NCI-H2227 treated with DMSO at 0.1 percent for 48 hours (cell line): ENCODE data around the gene EIF2B5.
"Not testable (repeated sequence)": the region's sequence is repeated elsewhere in the genome, so short reads cannot be mapped to it uniquely, and the experiment has no call there.

ENCODE experiments used
- DNase-seq: peaks from one replicate; lab custom pipeline; 2025; lab: John Stamatoyannopoulos, UW

Gene EIF2B5

DNA sequence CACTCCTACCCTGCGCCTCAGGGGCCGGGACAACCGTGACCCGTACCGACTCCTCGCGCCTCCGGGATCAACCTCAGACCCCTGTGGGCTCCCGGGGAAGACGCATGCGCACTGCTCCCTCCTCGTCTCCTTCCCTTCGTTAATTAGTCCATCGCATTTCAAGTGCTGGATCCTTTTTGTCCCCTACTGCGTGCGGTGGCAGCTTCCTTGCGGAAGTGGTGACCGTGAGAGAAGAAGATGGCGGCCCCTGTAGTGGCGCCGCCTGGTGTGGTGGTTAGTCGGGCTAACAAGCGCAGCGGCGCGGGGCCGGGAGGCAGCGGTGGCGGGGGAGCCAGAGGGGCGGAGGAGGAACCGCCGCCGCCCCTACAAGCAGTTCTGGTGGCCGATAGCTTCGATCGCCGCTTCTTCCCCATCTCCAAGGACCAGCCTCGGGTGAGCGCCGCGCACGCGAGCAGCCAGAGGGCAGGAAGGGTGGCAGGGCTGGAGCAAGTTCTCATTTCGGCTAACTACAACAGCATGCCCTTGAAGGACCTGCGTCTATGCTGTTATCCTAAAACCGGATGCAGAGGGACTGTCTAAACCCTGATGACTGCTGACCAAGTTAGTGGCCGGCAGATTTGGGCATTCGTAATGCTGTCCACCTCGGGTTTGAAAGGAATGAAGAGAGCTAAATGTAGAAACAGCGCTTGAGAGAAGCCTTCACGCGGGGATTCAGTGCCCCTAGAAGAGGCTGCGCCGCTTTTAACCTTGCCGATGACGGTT is at the start of gene EIF2B5:
EIF2B5 (plus strand) TSS at position 210 of the 762 bp plus-strand sequence; CDS start at position 238, 28 bp downstream.
- DNase-seq: peak; percentile 89

- DNase-seq: no peak
These were observed 49.7 kb upstream of the EIF2B5 start for GRCh38 chr3:184085389-184085852.

DNA sequence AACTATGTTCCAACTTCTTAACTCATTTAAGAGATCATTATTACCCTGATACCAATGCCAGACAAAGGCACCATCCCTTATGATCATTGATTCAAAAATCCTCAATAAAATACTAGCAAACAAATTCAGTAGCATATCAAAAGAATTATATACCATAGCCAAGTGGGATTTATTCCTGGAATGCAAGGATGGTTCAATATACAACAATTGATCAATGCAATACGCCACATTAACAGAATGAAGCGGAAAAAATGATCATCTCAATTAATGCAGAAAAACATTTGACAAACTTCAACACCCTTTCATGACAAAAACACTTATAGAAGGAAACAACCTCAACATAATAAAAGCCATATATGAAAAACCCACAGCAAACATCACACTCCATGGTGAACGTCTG is 43.0 kb upstream of the EIF2B5 start:
- DNase-seq: no peak

DNA sequence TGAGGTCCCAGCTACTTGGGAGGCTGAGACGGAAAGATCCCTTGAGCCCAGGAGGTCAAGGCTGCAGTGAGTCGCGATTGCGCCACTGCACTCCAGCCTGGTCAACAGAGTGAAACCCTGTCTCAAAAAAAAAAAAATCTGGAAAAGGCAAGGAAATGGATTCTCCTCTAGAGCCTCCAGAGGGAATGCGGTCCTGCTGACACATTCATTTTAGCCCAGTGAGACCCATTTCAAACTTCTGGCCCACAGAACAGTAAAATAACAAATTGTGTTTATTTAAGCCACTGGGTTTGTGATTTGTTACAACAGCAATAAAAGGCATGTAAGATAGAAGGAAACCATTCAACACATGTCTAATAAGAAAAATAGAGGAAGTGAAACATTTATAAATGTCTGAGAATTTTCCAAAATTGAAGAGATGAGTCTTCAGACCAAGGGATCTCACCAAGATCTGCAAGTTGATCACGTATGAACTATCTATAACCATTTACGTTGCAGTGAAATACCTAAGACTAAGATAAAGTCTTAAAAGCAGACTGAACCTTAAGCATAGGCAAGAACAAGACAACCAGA is 38.3 kb upstream of the EIF2B5 start, which contains the start of gene HTR3E:
HTR3E (plus strand) TSS at position 254 of the 573 bp plus-strand sequence. CDS start 466 bp downstream, outside the sequence.
- DNase-seq: no peak

GRCh38 chr3:184097556-184097955 is 37.6 kb upstream of the EIF2B5 start:
- no peak for DNase-seq

GRCh38 chr3:184099806-184100686 is 35.1 kb upstream of the EIF2B5 start:
- DNase-seq: no peak

DNA sequence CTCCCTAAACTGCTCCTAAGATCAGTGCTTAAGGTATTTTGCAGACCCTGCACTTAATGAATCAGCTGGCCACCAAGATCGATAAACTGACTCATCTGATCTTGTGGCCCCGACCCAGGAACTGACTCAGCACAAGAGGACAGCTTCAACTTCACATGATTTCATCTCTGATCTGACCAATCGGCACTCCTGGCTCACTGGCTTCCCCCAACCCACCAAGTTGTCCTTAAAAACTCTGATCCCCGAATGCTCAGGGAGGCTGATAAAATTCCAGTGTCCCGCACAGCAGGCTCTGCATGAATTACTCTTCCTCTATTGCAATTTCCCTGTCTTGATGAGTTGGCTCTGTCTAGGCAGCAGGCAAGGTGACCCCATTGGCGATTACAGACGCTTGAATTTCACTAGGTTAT is 24.8 kb upstream of the EIF2B5 start:
- DNase-seq: peak; percentile 16

DNA sequence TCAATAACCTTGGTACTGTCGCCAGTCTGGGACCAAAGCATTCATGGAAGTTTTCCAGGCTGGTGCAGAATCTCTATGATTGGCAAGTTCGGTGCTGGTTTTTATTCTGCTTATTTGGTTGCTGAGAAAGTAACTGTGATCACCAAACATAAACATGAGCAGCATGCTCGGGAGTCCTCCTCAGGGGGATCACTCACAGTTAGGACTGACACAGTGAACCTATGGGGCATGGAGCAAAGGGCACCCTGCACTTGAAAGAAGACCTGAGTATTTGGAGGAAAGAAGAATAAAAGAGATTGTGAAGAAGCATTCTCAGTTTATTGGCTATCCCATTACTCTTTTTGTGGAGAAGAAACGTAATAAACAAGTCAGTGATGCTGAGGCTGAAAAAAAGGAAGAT is 19.1 kb upstream of the EIF2B5 start:
- no peak for DNase-seq

DNA sequence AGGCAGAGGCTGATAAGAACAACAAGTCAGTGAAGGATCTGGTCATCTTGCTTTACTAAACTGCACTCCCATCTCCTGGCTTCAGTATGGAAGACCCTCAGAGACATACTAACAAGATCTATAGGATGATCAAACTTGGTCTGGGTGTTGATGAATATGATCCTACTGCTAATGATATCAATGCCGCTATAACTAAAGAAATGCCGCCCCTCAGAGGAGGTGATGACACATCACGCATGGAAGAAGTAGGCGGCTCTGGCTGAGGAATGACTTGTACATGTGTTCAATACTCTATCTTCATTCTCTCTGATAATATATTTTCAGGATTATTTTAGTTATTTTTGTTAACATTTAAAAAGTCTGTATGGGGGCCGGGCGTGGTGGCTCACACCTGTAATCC is 17.5 kb upstream of the EIF2B5 start:
- no peak for DNase-seq

DNA sequence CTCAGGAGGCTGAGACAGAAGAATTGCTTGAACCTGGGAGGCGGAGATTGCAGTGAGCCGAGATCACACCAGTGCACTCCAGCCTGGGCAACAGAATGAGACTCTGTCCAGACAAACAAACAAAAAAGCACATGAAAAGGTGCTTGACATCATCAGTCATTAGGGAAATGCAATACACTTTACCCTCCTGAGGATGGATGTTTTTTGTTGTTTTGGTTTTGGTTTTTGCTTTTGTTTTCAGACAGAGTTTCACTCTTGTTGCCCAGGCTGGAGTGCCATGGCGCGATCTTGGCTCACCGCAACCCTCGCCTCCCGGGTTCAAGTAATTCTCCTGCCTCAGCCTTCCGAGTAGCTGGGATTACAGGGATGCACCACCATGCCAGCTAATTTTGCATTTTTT is 14.1 kb upstream of the EIF2B5 start:
- DNase-seq: not testable (repeated sequence)

GRCh38 chr3:184126006-184126405 is 9.2 kb upstream of the EIF2B5 start:
- DNase-seq: no peak

DNA sequence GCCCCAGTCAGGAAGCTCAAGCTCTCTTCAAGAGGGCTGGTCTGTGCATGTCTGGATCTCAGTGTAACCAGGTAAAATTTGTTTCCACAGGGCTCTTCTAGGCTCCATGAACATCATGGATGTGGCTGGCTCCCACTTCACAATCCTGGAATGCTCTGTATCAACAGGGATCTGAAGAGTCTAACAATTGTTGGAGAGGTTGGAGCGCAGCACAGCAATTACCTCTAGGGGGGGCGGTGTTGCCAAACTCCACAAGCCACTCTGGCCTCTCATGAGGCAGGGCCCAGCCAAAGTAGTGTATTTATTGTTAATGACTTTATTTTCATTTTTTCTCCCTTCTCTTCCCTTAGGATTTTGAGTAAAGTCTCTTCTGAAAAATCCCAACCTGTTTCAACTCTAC is 6.1 kb upstream of the EIF2B5 start:
- peak; percentile 15 for DNase-seq

DNA sequence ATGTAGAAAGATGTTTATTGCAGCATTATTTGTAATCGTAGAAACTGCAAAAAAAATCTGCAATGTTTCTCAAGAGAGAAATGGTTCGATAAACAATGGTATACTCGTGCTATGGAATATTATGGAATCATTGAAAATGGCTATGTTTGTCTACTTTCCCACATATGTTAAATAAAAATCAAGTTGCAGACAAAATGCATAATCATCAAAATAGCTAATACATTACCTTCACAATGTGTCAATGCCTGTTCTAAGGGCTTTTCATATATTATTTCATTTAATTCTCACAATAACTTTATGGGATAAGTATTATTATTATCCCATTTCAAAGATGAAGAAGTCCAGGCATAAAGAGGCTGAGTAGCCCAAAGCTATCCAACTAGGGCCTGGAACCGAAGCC is 2.2 kb upstream of the EIF2B5 start:
- no peak for DNase-seq

DNA sequence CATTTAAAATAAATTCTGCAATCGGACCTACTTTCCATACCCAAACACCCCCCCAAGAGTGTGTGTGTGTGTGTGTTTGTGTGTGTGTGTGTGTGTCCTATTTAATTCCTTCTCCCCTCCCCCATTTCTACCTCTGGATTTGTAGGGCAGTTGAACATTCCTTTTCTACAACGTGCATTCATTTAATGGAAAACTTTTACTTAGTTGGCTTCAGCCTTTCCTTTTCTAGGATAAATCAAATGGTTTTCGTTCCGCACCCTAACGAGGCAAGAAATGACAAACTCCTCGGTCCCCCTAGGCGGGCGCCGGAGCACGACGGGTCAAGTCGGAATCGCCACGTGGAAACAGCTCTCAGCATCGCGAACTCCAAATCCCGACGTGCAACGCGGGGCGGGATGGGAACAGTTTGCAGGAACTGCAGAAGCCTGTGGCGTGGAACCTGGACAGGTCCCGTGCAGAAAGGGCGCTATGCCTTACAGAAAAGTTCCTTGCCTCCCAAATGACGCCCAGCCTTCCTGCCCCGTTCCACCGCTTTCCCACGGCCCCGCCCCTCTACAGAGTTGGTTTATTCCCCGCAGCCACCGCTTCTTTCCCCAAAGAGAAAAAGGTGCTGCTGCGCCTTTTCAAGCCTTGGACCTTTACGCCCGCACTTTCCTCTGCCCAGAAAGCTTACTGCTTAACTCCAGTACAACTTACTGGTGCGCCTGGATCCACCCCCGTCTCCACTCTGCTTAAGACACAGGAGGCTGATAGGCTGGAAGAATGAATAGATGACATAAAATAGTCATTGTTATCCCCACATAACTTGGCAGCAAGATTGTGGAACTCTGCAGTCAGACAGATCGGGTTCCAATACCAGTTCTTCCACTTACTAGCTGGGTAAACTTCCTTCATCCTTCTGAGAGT is 1.1 kb upstream of the EIF2B5 start:
- DNase-seq: peak; percentile 71

- DNase-seq: peak; percentile 52
These were observed 411 bp upstream of the EIF2B5 start for GRCh38 chr3:184134746-184135148.

DNA sequence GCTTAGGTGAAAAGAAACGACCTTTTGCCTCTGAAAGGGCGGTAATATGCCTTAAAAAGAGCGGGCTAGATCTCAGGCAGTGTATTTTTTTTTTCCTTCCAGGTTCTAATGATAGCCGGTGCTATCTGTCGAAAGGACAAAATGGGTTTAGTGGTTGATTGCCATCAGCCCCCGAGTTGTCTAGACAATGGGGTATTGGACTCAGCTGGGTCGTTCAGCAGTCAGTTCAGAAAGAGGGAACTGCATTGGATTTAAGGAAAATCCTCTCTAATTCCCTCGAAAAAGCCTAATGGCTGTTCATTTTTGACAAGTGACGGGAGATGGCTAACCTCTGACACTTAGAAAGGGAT is 728 bp downstream of the EIF2B5 start:
- DNase-seq: no peak

GRCh38 chr3:184140436-184140835 is 5.3 kb downstream of the EIF2B5 start:
- no peak for DNase-seq

DNA sequence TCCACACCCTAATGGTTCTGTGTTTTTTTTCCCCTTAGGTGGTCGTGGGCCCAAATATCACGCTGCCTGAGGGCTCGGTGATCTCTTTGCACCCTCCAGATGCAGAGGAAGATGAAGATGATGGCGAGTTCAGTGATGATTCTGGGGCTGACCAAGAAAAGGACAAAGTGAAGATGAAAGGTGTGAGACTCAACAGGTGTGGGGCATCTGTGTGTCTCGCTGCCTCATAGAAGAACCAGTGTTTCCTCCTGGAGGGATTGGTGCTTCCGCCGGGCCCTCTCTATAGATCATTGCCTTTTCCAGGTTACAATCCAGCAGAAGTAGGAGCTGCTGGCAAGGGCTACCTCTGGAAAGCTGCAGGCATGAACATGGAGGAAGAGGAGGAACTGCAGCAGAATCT is 7.0 kb downstream of the EIF2B5 start:
- DNase-seq: no peak

DNA sequence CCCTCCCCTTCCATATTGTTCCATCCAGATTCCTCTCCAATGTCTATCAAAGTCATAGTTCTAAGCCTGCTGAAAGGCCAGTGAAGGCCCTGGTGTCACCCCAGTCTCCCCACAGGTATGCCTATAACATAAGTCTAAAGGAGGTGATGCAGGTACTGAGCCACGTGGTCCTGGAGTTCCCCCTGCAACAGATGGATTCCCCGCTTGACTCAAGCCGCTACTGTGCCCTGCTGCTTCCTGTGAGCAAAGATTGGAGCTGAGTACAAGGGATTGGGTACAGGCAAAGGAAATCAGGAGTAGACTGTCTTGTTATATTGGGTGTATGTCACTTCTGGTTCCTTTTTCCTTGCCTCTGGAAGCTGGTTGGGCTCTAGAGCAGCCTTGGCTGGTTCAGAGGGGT is 8.2 kb downstream of the EIF2B5 start:
- DNase-seq: no peak

DNA sequence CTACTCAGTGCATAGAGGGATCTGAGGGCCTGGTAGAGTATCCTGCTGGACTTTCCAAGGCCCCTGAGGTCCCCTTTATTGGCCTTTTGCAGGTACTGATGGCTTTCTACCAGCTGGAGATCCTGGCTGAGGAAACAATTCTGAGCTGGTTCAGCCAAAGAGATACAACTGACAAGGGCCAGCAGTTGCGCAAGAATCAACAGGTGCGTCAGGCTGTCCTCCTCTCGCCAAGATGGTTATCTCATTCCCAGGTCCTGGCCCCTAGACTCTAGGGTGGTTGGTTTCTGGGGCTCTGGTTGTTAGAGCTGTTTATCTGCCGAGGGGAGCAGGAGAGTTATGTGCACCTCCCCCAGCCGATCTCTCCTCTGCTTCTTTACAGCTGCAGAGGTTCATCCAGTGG is 9.3 kb downstream of the EIF2B5 start:
- no peak for DNase-seq

GRCh38 chr3:184145111-184145524 is 10.0 kb downstream of the EIF2B5 start:
- DNase-seq: no peak
